HFF-Myc (cell line): Measurements from ENCODE around the gene OR8D2.

ENCODE experiments used
- DNase-seq: peaks from one replicate; pipeline ENCODE4 v3.0.0-alpha.2; 2011; ENCODE audit warnings: low read depth; ENCODE audit errors: extremely low read depth
- H3K4me3 ChIP-seq: replicated peaks from 2 replicates; pipeline ENCODE4 v1.5.1; 2011; ENCODE audit warnings: low read depth, mild to moderate bottlenecking, control low read depth, low read length
- CTCF ChIP-seq: IDR thresholded peaks from 2 replicates; pipeline ENCODE4 v1.5.1; 2012; ENCODE audit warnings: mild to moderate bottlenecking, low read depth, low read length, control low read depth; ENCODE audit errors: missing control alignments

OR8D2 gene

GRCh38 chr11:124331873-124332272 is 11.9 kb upstream of the OR8D2 start:
- TF ChIP-seq CTCF = no peak
- no peak for DNase-seq
- H3K4me3 ChIP-seq = no peak overlapping the region

- no peak for DNase-seq
- no peak overlapping the region for H3K4me3 ChIP-seq
- TF ChIP-seq CTCF = no peak
Observed at GRCh38 chr11:124329787-124330478, 9.9 kb upstream of the OR8D2 start.

GRCh38 chr11:124327775-124328174 is 7.8 kb upstream of the OR8D2 start:
- TF ChIP-seq CTCF = no peak
- DNase-seq = no peak
- H3K4me3 ChIP-seq = no peak overlapping the region

GRCh38 chr11:124322356-124322755 is 2.4 kb upstream of the OR8D2 start:
- H3K4me3 ChIP-seq = no peak overlapping the region
- no peak for TF ChIP-seq CTCF
- DNase-seq = no peak

GRCh38 chr11:124315052-124315451 is 4.9 kb downstream of the OR8D2 start:
- no peak overlapping the region for H3K4me3 ChIP-seq
- no peak for DNase-seq
- no peak for TF ChIP-seq CTCF

- no peak for DNase-seq
- no peak for TF ChIP-seq CTCF
- H3K4me3 ChIP-seq = no peak within 1 kb of the TSS
Observed at GRCh38 chr11:124313849-124314248, 6.1 kb downstream of the OR8D2 start, which contains the start of gene OR8D1. Gene OR8D1, minus strand, starts transcription at chr11:124313949. Its CDS starts 3,183 bp downstream, at chr11:124310766.

GRCh38 chr11:124313131-124313530 is 6.9 kb downstream of the OR8D2 start:
- no peak for DNase-seq

More at GRCh38 chr11:124313131-124313530, 6.9 kb downstream of the OR8D2 start:
- no peak overlapping the region for H3K4me3 ChIP-seq
- no peak for TF ChIP-seq CTCF
